IMR-90 (cell line): ENCODE measurements around the gene MSI1. TPM values are rescaled to one million over a fixed set of nuclear protein-coding genes. Genes with fewer than 3 reads are reported as not detected.

Experiments used
- ATAC-seq: fragments of 200-7000 bp; cut with Tn5 transposase; 2 replicates; pipeline ENCODE4 v1.9.1; 2020; ENCODE audit warnings: low read depth, mild to moderate bottlenecking, moderate library complexity
- BruUV-seq: library from RNA; stranded (reverse); fragments of 400-500 nt; replicated peaks from 2 replicates; lab custom pipeline; 2021; lab: Mats Ljungman, UMichigan
- CTCF ChIA-PET: fragments of 300-600 bp; formaldehyde crosslinking; extraction: SDS; loops from one replicate; lab custom pipeline; 2021; ENCODE audit warnings: antibody characterized with exemption; lab: Yijun Ruan, JAX
- POLR2A ChIA-PET: fragments of 300-600 bp; sonication (Branson Sonifier 250); formaldehyde crosslinking; loops from one replicate; lab custom pipeline; 2022; ENCODE audit warnings: antibody characterized with exemption; ENCODE audit not compliant: unreplicated experiment; lab: Charles Lee
- DNase-seq: peaks from one replicate; pipeline ENCODE4 v3.0.0; 2013
- H2AFZ ChIP-seq: replicated peaks from 2 replicates; pipeline ENCODE3; 2013; ENCODE audit warnings: low read length, mild to moderate bottlenecking; ENCODE audit not compliant: poor library complexity
- H2AK5ac ChIP-seq: 2 replicates; pipeline ENCODE4 v1.6.1; 2013; ENCODE audit warnings: low read depth, low read length, inconsistent platforms
- H2AK9ac ChIP-seq: replicated peaks from 2 replicates; pipeline ENCODE3; 2013; ENCODE audit warnings: mild to moderate bottlenecking, low read depth, low read length, moderate library complexity; ENCODE audit not compliant: poor library complexity
- H2BK120ac ChIP-seq: 2 replicates; pipeline ENCODE4 v1.6.1; 2013; ENCODE audit warnings: low read depth, low read length, inconsistent platforms
- H2BK15ac ChIP-seq: 3 replicates; pipeline ENCODE4 v1.6.1; 2013; ENCODE audit warnings: low read depth, low read length, inconsistent platforms
- H2BK20ac ChIP-seq: 2 replicates; pipeline ENCODE4 v1.6.1; 2013; ENCODE audit warnings: low read depth, mild to moderate bottlenecking, inconsistent platforms, low read length, moderate library complexity
- H2BK5ac ChIP-seq: 2 replicates; pipeline ENCODE4 v1.6.1; 2013; ENCODE audit warnings: mild to moderate bottlenecking, low read depth, low read length, inconsistent platforms; ENCODE audit not compliant: poor library complexity, severe bottlenecking
- H3K14ac ChIP-seq: replicated peaks from 2 replicates; pipeline ENCODE4 v1.6.1; 2013; ENCODE audit warnings: low read depth, low read length, inconsistent platforms
- H3K18ac ChIP-seq: 2 replicates; pipeline ENCODE4 v1.6.1; 2013; ENCODE audit warnings: low read depth, low read length, control low read depth
- H3K23ac ChIP-seq: 2 replicates; pipeline ENCODE4 v1.6.1; 2013; ENCODE audit warnings: low read depth, low read length, inconsistent platforms
- H3K27ac ChIP-seq: 2 replicates; pipeline ENCODE4 v1.5.1; 2013; ENCODE audit warnings: mild to moderate bottlenecking, control low read depth, low read length; ENCODE audit not compliant: insufficient read depth
- H3K27me3 ChIP-seq: 2 replicates; pipeline ENCODE4 v1.6.1; 2013; ENCODE audit warnings: low read length; ENCODE audit not compliant: control insufficient read depth, insufficient read depth
- H3K36me3 ChIP-seq: 2 replicates; pipeline ENCODE4 v1.6.1; 2013; ENCODE audit warnings: low read length, mixed read lengths; ENCODE audit not compliant: control insufficient read depth, insufficient read depth
- H3K4ac ChIP-seq: 2 replicates; pipeline ENCODE4 v1.6.1; 2013; ENCODE audit warnings: low read depth, low read length, inconsistent platforms
- H3K4me1 ChIP-seq: 2 replicates; pipeline ENCODE4 v1.6.1; 2013; ENCODE audit warnings: low read length, mixed read lengths; ENCODE audit not compliant: control insufficient read depth, insufficient read depth
- H3K4me2 ChIP-seq: 2 replicates; pipeline ENCODE4 v1.6.1; 2013; ENCODE audit warnings: low read depth, mild to moderate bottlenecking, control low read depth, low read length, moderate library complexity
- H3K4me3 ChIP-seq: 2 replicates; pipeline ENCODE4 v1.5.1; 2013; ENCODE audit warnings: low read depth, mild to moderate bottlenecking, control low read depth, low read length, moderate library complexity; ENCODE audit not compliant: insufficient read depth
- H3K56ac ChIP-seq: 2 replicates; pipeline ENCODE4 v1.6.1; 2013; ENCODE audit warnings: low read length, inconsistent platforms; ENCODE audit not compliant: insufficient read depth; ENCODE audit errors: extremely low read depth
- H3K79me1 ChIP-seq, 2 experiments: 2 replicates each; pipeline ENCODE4 v1.6.1; 2013; ENCODE audit warnings: low read length in 2 of 2, inconsistent platforms in 1 of 2, low read depth in 1 of 2
- H3K9ac ChIP-seq: 2 replicates; pipeline ENCODE4 v1.6.1; 2013; ENCODE audit warnings: low read depth, low read length, control low read depth
- H3K9me1 ChIP-seq: 2 replicates; pipeline ENCODE4 v1.6.1; 2013; ENCODE audit warnings: low read length, inconsistent platforms; ENCODE audit not compliant: insufficient read depth
- H3K9me3 ChIP-seq: 2 replicates; pipeline ENCODE4 v1.6.1; 2013; ENCODE audit warnings: low read length; ENCODE audit not compliant: control insufficient read depth, insufficient read depth
- H4K20me1 ChIP-seq: 2 replicates; pipeline ENCODE4 v1.6.1; 2013; ENCODE audit warnings: low read length, inconsistent platforms; ENCODE audit not compliant: insufficient read depth
- H4K5ac ChIP-seq: 2 replicates; pipeline ENCODE4 v1.6.1; 2013; ENCODE audit warnings: mild to moderate bottlenecking, low read depth, low read length, control low read depth
- H4K8ac ChIP-seq, 2 experiments: 2 replicates each; pipeline ENCODE4 v1.6.1; 2013; ENCODE audit warnings: low read depth in 2 of 2, low read length in 2 of 2, control low read depth in 1 of 2, inconsistent platforms in 1 of 2
- H4K91ac ChIP-seq: 2 replicates; pipeline ENCODE4 v1.6.1; 2013; ENCODE audit warnings: low read depth, low read length, inconsistent platforms; ENCODE audit not compliant: insufficient read depth
- CEBPB ChIP-seq: IDR thresholded peaks from 2 replicates; pipeline ENCODE4 v1.6.1; 2012; ENCODE audit warnings: low read depth, low read length, improper control_type of control experiment
- ELK1 ChIP-seq: fragments of 150-350 bp; IDR thresholded peaks from 2 replicates; pipeline ENCODE4 v1.6.1; 2016; ENCODE audit warnings: low read depth, mild to moderate bottlenecking, low read length, moderate library complexity, borderline replicate concordance
- MAZ ChIP-seq: IDR thresholded peaks from 2 replicates; pipeline ENCODE4 v1.6.1; 2012; ENCODE audit warnings: low read depth, mild to moderate bottlenecking, low read length, improper control_type of control experiment, moderate library complexity, borderline replicate concordance
- SMC3 ChIP-seq: fragments of 150-350 bp; IDR thresholded peaks from 2 replicates; pipeline ENCODE4 v1.6.1; 2016; ENCODE audit warnings: low read depth, mild to moderate bottlenecking, antibody characterized with exemption, low read length, moderate library complexity
- WGBS, 2 experiments: methylation state at CpG; one replicate each; pipeline versions ENCODE4 v1.1.5 to v1.1.7; 2013; ENCODE audit warnings: missing lambda C conversion rate in 2 of 2; ENCODE audit not compliant: insufficient read length in 1 of 2; ENCODE audit errors: extremely low coverage in 2 of 2; 5-methylcytosine and 5-hydroxymethylcytosine counted together
- dilution Hi-C: fragments of 300-500 bp; cut with HindIII; formaldehyde crosslinking; loops from one replicate; pipeline ENCODE4 v1.14.3; 2018; ENCODE audit warnings: low sequenced_read_pairs; ENCODE audit not compliant: unreplicated experiment
- in situ Hi-C: fragments of 300-500 bp; cut with MboI; formaldehyde crosslinking; loops from 3 replicates; pipeline ENCODE4 v1.14.3; 2019; ENCODE audit warnings: low sequenced_read_pairs, inconsistent platforms, mixed read lengths
- intact Hi-C: fragments of 100-400 bp; cut with micrococcal nuclease; formaldehyde crosslinking; loops from 2 replicates; pipeline ENCODE4 v1.10.0; 2022
- polyA plus RNA-seq, 3 experiments: library from polyadenylated mRNA; depleted of rRNA; stranded (reverse); fragments of >200 nt; gene quantifications; 2 replicates each; pipeline ENCODE4 v1.2.3, GENCODE V29; 2012; ENCODE audit warnings: low replicate concordance in 1 of 3
- total RNA-seq: library from RNA; depleted of rRNA; stranded (reverse); fragments of >200 nt; gene quantifications from 2 replicates; pipeline ENCODE4 v1.2.3, GENCODE V29; 2012
- TF ChIP-seq, protein P1 (sequence below): fragments of 150-350 bp; IDR thresholded peaks from 2 replicates; pipeline ENCODE4 v1.6.1; 2017; ENCODE audit warnings: mild to moderate bottlenecking, antibody characterized with exemption, low read length, low read depth

MSI1 gene
- total and polyA plus RNA-seq, 2 of the 4 experiments (the other 2 are of a cell fraction) = not detected

GRCh38 chr12:120377611-120378010, 8.6 kb upstream of the MSI1 start:
- peaks cover 4% of the 10 kb centered on the region; the same call in 1 of the 2 replicates for H3K9me1 ChIP-seq
- H2BK5ac ChIP-seq = no peak overlapping the region
- TF ChIP-seq CEBPB (no peak), SMC3 (no peak), ELK1 (no peak), MAZ (no peak)
- TF ChIP-seq, protein P1, sequence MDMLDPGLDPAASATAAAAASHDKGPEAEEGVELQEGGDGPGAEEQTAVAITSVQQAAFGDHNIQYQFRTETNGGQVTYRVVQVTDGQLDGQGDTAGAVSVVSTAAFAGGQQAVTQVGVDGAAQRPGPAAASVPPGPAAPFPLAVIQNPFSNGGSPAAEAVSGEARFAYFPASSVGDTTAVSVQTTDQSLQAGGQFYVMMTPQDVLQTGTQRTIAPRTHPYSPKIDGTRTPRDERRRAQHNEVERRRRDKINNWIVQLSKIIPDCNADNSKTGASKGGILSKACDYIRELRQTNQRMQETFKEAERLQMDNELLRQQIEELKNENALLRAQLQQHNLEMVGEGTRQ = no peak
- no peaks in the 10 kb centered on the region for H3K79me1 ChIP-seq
- in situ Hi-C loops = no loop called here
- H2AK9ac ChIP-seq = no peak overlapping the region
- POLR2A ChIA-PET = no interaction called here
- CTCF ChIA-PET = no interaction called here
- H3K4me3 ChIP-seq = no peak overlapping the region
- H3K27ac ChIP-seq = no peak overlapping the region
- no CpG with 5 or more reads among the region's 4 CpGs for WGBS, 2 experiments
- no peak overlapping the region for H2BK20ac ChIP-seq
- no peak overlapping the region for H3K23ac ChIP-seq
- H3K27me3 ChIP-seq = peaks cover 47% of the 10 kb centered on the region
- no peak overlapping the region for H3K14ac ChIP-seq
- no peak overlapping the region for H2BK120ac ChIP-seq
- H4K8ac ChIP-seq = no peak overlapping the region
- ATAC-seq = no peak
- H2BK15ac ChIP-seq = no peak overlapping the region
- no peak for DNase-seq
- intact Hi-C loops = no loop called here
- no peak overlapping the region for H4K5ac ChIP-seq
- H4K20me1 ChIP-seq = peaks cover 10% of the 10 kb centered on the region; the same call in 1 of the 2 replicates
- no peak overlapping the region for H4K91ac ChIP-seq
- H3K4ac ChIP-seq = no peak overlapping the region
- H3K4me2 ChIP-seq = no peak overlapping the region
- H3K36me3 ChIP-seq = no peaks in the 10 kb centered on the region
- H2AK5ac ChIP-seq = no peak overlapping the region
- dilution Hi-C loops = no loop called here
- H3K18ac ChIP-seq = no peak overlapping the region
- no peaks in the 10 kb centered on the region for H3K9me3 ChIP-seq
- no peak overlapping the region for H3K9ac ChIP-seq
- BruUV-seq = no TSS peak
- H3K56ac ChIP-seq = no peak overlapping the region
- peaks cover 6% of the 10 kb centered on the region for H3K4me1 ChIP-seq
- H2AFZ ChIP-seq = no peak overlapping the region
